ENCODE results near the gene WDR11.
A peak's percentile ranks its signal among the peaks of the same experiment; 100 is the strongest.

- peak; percentile 68 to 89 (median 85) for TF ChIP-seq CTCF (IDR thresholded peaks at IDR 0.05)
- no peak for TF ChIP-seq POLR2A (IDR thresholded peaks at IDR 0.05)
- no peak for TF ChIP-seq EP300 (IDR thresholded peaks at IDR 0.05)
Observed at GRCh38 chr10:120948889-120949608, 97.9 kb downstream of the WDR11 start.

All from tibial nerve (tissue), 4 donors.